ENCODE results near the gene NUP42.

- TF ChIP-seq POLR2A (IDR thresholded peaks at IDR 0.05) (no peak), CTCF (IDR thresholded peaks at IDR 0.05) (no peak)
Measured at GRCh38 chr7:23213755-23214154, 31.9 kb downstream of the NUP42 start.

Measured in prostate gland (tissue), 2 donors.